Stimulated activated naive B cell treated with anti-CD40 and anti-IgM and Interleukin-4, amounts not matched to agents 10 μg/mL and 1 μg/mL and 100 μg/mL, for 72 hours (primary cell): ENCODE data around the gene TSSC4.

Experiments
- ATAC-seq, 2 donors: fragments of 150-1000 bp; cut with Tn5 transposase; replicated peaks; 2 replicates each; pipeline ENCODE4 v1.10.0; 2021; ENCODE audit warnings: moderate library complexity in 1 of 2
- DNase-seq: peaks from one replicate; pipeline ENCODE4 v3.0.0; 2021
- H3K27ac Mint-ChIP-seq: one replicate; pipeline ENCODE4 v1.8.0; 2022; ENCODE audit warnings: mild to moderate bottlenecking, mixed read lengths
- H3K27me3 Mint-ChIP-seq, 2 donors: one replicate each; pipeline ENCODE4 v1.8.0; 2022; ENCODE audit warnings: mixed read lengths in 2 of 2
- H3K36me3 Mint-ChIP-seq, 2 donors: one replicate each; pipeline ENCODE4 v1.8.0; 2022; ENCODE audit warnings: mixed read lengths in 2 of 2, mild to moderate bottlenecking in 1 of 2
- H3K4me1 Mint-ChIP-seq, 2 donors: one replicate each; pipeline ENCODE4 v1.8.0; 2022; ENCODE audit warnings: mixed read lengths in 2 of 2, mild to moderate bottlenecking in 1 of 2
- H3K4me3 Mint-ChIP-seq, 2 donors: one replicate each; pipeline ENCODE4 v1.8.0; 2022; ENCODE audit warnings: mild to moderate bottlenecking in 2 of 2, mixed read lengths in 2 of 2, moderate library complexity in 1 of 2
- H3K9me3 Mint-ChIP-seq, 2 donors: one replicate each; pipeline ENCODE4 v1.8.0; 2022; ENCODE audit warnings: mixed read lengths in 2 of 2, mild to moderate bottlenecking in 1 of 2

Gene TSSC4

DNA sequence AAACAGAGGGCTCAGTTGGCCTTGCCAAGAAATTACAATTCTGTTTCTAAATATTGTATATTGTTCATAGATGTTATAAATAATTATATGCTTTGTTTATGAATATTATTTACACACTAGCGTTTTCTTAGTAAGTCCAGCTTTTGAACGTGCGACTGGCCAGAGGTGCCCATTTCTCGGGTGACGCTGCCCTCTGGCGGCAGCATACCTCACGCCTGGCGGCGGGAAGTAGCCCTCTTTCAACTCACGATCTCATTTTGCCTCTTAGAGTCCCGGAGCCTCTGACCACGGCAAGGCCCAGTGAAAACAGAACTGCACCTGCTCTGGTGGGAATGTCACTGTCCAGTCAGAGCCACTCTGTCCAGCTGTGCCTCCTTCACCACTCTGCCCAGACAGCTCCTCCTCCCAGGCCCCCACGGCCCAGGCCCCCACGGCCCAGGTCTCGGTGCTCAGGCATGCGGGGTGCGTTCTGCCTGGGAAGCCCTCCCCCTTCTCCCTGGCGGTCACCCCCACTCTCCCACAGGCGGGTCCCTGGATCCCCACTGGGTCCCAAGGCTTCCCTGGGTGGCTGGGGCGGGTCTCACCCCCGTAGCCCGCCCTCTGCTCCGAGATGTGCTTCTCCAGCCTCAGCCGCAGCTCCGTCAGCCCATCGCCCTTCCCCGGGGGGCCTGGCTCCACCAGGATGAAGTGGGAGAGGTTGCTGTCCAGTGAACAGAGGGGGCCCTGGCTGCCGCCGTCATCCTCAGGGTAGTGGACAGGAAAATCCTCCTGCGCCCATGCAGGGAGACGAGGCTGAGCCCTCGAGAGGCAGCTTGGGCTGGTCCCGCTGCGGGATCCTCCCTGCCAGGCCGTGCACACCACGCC, 19.3 kb downstream of the TSSC4 start:
- peaks cover 0 to 13% of the 10 kb centered on the region in 2 donors for H3K27me3 Mint-ChIP-seq
- H3K4me3 Mint-ChIP-seq = no peak overlapping the region
- no peaks in the 10 kb centered on the region for H3K36me3 Mint-ChIP-seq
- no peak overlapping the region for H3K27ac Mint-ChIP-seq
- H3K4me1 Mint-ChIP-seq = peaks cover 2 to 11% of the 10 kb centered on the region in 2 donors
- DNase-seq (no peak), ATAC-seq (peak; percentile 54 to 62)
- no peaks in the 10 kb centered on the region for H3K9me3 Mint-ChIP-seq

DNA sequence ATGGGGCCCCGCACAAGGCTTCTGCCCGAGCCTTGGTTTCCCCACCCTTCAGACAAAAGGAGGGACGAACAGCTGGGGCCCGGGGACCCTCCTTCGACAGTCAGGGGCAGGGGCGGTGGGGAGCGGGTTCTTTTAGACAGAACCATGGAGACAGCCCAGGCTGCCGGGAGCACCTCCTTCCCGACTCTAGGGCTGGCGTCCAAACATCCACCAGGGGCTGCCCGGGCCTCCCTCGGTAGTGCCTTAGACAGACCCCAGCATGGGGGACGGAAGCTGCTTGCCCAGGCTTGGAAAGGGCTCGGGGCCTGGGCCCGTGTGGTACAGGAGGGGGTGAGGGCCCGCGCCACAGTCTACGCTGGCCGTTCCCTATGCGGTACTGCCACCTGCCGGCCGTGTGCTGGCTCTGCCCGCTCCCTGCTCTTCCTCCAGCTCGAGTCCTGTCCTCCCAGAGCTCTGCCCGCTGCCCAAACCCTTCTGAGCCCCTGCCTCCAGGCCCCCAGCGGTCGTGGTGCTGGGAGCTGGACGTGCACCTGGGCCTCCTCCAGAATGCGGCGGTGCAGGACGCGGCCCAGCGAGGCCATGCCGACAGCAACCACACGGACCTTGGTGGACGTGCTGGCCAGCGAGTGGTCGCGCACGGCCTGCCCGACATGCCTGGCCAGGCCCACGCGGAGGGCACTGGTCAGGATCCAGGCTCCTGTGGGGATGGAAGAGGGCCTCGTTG, 20.1 kb downstream of the TSSC4 start:
- DNase-seq = peak; percentile 56
- H3K27ac Mint-ChIP-seq = no peak overlapping the region

DNA sequence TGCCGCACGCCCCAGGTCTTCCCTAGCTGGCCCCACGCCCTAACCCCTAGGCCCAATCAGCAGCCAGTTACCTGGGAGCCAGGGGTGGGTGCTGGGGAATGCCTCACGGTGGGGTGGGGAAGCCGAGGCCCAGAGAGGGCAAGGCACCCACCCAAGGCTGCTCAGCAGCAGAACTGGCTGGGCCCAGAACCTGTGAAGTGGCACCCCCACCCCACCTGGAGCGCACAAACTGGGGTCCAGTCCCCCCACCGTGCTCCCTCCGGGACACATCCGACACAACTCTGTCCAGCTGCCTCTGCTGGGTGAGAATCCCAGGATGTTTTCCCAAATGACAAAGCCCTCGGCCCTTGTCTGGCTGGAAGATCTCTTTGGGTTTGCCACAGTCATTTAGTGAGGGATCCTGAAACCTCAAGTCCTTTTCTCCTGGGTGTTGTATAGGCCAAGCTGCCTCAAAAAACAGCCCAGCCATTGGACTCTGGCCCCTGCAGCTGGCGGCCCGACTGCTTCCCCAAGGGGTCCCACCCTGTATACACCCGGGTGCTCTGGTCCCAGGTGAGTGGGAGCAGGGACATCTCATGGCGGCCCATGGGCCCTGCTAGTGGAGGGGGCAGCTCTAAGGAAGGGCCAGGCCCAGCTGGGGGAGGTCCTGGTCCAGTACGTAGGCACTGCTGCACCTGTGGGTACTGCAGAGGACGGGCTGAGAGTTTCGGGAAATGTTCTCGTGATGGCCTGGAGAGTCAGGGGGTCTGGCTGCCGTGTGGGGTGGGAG, 20.9 kb downstream of the TSSC4 start:
- H3K9me3 Mint-ChIP-seq = no peaks in the 10 kb centered on the region
- peaks cover 2 to 11% of the 10 kb centered on the region in 2 donors for H3K4me1 Mint-ChIP-seq
- peaks cover 0 to 13% of the 10 kb centered on the region in 2 donors for H3K27me3 Mint-ChIP-seq
- H3K27ac Mint-ChIP-seq = no peak overlapping the region
- no peak overlapping the region for H3K4me3 Mint-ChIP-seq
- no peaks in the 10 kb centered on the region for H3K36me3 Mint-ChIP-seq
- DNase-seq = no peak
- no peak for ATAC-seq

More for the DNA sequence above, 20.1 kb downstream of the TSSC4 start:
- peak; percentile 96 to 98 for ATAC-seq
- H3K9me3 Mint-ChIP-seq = no peaks in the 10 kb centered on the region
- H3K36me3 Mint-ChIP-seq = no peaks in the 10 kb centered on the region
- no peak overlapping the region for H3K4me3 Mint-ChIP-seq
- H3K27me3 Mint-ChIP-seq = peaks cover 0 to 13% of the 10 kb centered on the region in 2 donors
- peaks cover 2 to 11% of the 10 kb centered on the region in 2 donors for H3K4me1 Mint-ChIP-seq

DNA sequence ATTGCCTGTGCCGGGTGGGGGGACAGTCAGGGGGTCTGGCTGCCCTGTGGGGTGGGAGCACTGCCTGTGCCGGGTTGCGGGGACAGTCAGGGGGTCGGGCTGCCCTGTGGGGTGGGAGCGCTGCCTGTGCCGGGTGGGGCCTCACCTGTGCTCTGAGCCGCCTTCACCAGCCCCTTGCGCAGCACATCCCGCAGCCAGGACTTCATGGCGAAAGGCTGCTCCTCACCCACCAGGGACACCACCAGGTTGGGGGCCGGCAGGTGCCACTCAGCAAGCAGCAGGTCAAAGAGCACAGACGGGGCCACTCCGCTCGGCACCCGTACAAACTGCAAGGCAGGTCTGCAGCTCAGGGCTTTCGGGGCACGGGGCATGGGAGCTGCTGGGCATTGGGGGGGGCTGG, 21.4 kb downstream of the TSSC4 start:
- Mint-ChIP-seq H3K27me3 (peaks cover 0 to 13% of the 10 kb centered on the region in 2 donors), H3K4me1 (peaks cover 2 to 11% of the 10 kb centered on the region in 2 donors), H3K27ac (no peak overlapping the region), H3K9me3 (no peaks in the 10 kb centered on the region), H3K4me3 (no peak overlapping the region), H3K36me3 (no peaks in the 10 kb centered on the region)
- ATAC-seq (no peak), DNase-seq (no peak)

DNA sequence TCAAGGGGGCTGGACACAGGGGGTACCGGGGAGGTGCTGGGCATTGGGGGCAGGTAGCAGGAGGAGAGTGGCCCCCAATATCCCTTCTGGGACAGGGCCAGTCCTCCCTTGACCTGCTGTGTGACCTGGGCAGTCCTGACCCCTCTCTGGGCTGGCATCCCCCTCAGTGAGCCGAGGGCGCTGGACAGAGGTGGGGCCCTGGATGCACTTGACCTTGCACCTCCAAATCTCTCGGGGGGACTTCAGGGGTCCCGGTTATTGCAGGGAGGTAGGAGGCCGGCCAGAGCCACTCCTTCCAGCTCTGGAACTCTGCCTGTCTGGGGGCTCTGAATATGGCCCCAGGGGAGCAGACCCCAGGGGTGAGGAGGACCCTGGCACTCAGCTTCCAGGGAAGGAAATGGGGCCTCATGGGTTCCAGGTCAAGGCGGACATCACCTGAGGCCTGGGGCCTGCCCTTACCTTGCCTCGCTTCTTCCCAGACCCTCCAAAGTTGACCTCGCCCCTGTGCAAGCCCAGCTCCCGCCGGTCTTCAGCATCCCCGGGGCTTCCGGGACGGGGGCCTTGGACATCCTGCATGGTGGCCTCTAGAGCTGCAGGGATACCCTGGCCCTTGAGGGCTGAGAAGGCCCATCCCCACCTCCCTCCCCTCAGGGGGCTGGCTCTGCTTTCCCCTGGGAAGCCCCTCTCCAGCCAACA, 22.1 kb downstream of the TSSC4 start:
- Mint-ChIP-seq H3K27me3 (peaks cover 0 to 13% of the 10 kb centered on the region in 2 donors), H3K27ac (no peak overlapping the region), H3K4me1 (peaks cover 2 to 11% of the 10 kb centered on the region in 2 donors), H3K9me3 (no peaks in the 10 kb centered on the region), H3K36me3 (no peaks in the 10 kb centered on the region), H3K4me3 (no peak overlapping the region)
- ATAC-seq = no peak
- DNase-seq = no peak

DNA sequence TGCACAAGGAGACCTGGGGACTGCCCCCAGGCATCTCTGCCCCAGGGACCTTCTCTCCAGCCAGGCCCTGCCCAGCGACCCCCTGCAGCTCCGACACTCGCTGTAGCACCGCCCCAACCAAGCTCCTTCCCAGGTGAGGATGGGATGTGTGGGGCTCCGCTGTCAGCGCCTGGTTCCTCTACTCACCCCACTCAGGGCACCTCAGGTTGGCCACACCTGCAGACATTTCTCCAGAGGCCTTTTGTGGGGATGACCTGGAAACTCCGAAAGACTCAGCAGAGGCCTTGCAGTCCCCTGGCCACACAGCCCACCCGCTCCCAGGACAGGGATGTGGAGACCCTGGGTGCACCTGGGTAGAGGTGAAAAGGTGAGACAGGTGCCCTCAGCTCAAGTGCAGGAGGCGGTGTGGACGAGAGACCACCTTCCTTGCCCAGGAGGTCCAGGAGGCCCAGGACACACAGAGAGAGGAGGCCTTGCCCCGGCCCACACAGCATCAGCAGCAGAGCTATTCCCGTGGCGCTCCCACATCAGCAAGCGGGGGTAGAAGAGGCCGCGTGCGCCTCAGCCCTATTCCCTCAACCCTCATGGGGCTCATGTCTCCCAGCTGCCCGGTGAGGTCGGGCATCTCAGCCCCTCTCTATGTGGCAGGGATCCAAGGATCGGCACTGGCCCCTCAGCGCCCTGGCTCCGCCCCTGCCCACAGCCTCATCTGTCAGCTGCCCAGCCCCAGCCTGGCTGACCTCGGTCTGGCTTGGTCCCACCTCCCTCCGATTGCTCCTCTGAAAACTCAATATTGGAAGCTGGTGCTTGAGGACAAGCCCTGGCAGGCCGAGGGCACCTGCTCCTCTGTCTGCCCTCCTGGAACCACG, 22.8 kb downstream of the TSSC4 start:
- DNase-seq (no peak), ATAC-seq (no peak)
- peaks cover 0 to 13% of the 10 kb centered on the region in 2 donors for H3K27me3 Mint-ChIP-seq
- H3K4me1 Mint-ChIP-seq = peaks cover 2 to 11% of the 10 kb centered on the region in 2 donors
- H3K9me3 Mint-ChIP-seq = no peaks in the 10 kb centered on the region
- H3K27ac Mint-ChIP-seq = peak overlapping the region; percentile 31
- H3K4me3 Mint-ChIP-seq = no peak overlapping the region
- no peaks in the 10 kb centered on the region for H3K36me3 Mint-ChIP-seq

DNA sequence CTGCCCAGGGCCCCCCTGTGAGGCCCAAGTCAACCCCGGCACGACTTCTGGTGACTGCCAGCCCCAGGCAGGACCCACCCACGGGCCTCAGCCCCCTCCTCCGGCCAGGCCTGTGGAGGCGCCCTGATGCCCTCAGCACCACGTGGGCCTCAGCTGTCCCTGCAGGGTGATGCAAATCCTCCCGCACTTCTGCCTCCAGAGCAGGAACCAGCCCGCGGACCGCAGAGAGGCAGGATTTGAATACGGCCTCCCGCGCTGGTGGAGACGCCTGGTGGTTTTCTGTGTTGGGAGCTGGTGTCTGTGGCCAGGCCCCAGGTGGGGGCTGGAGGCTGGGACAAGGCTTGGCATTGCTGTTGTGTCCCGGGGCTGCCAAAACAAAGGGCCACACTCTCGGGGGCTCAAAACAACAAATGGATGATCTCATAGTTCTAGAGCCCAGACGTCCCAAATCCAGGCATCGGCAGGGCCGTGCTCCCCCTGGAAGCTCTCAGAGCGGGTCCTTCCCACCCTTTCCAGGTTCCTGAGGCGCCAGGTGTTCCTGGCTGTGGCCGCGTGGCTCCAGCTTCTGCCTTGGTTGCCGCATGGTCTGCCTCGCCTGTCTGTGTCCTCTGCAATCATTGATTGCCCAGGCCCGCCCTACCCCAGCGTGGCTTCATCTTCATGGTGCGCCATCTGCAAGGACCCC, 24.4 kb downstream of the TSSC4 start:
- no peaks in the 10 kb centered on the region for H3K36me3 Mint-ChIP-seq
- ATAC-seq (no peak), DNase-seq (no peak)
- no peaks in the 10 kb centered on the region for H3K9me3 Mint-ChIP-seq
- H3K4me1 Mint-ChIP-seq = peaks cover 2 to 7% of the 10 kb centered on the region in 2 donors
- H3K4me3 Mint-ChIP-seq = no peak overlapping the region
- H3K27me3 Mint-ChIP-seq = peaks cover 0 to 13% of the 10 kb centered on the region in 2 donors
- no peak overlapping the region for H3K27ac Mint-ChIP-seq

DNA sequence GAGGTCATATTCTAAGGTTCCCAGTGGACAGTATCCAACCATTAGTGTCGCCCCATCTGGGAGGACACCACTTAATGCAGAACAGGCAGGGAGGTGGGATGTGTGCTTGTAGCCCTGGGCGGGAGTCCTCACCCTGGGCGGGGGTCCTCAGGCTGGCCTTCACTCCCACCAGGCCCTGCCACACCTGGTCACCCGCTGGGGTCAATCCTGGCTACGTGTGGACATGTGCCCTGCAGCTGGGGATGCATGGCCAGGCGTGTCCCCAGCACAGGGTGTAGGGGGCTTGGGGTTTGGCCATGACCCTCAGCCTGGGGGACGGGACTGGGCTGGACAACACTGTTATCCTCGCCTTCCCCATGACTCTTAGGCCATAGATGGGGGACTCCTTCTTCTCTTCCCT, 25.0 kb downstream of the TSSC4 start:
- Mint-ChIP-seq H3K27ac (no peak overlapping the region), H3K4me1 (peaks cover 1 to 4% of the 10 kb centered on the region in 2 donors), H3K9me3 (no peaks in the 10 kb centered on the region), H3K36me3 (no peaks in the 10 kb centered on the region), H3K4me3 (no peak overlapping the region), H3K27me3 (peaks cover 0 to 13% of the 10 kb centered on the region in 2 donors)
- ATAC-seq (no peak), DNase-seq (no peak)

DNA sequence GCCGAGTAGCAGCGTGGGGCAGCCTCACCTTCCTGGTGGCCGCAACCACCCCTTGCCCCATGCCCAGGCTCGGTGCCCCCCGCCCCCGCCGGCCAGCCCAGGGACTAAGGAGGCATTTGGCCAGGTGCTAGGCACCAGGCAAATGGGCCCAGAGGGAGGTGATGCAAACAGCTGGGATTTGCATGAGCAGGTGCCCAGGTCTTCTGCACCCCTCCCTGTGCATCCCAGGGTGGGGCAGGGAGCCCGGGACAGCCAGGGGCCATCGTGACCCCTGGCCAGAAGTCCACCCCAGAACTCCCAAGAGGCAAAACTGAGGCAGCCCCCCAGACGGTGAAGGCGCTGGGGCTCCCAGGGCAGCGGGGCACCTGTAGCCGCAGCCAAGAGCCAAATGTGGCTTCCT, 25.7 kb downstream of the TSSC4 start:
- DNase-seq = no peak
- Mint-ChIP-seq H3K27me3 (peaks cover 0 to 13% of the 10 kb centered on the region in 2 donors), H3K4me1 (no peaks in the 10 kb centered on the region), H3K27ac (no peak overlapping the region), H3K4me3 (no peak overlapping the region), H3K36me3 (no peaks in the 10 kb centered on the region), H3K9me3 (no peaks in the 10 kb centered on the region)
- no peak for ATAC-seq

DNA sequence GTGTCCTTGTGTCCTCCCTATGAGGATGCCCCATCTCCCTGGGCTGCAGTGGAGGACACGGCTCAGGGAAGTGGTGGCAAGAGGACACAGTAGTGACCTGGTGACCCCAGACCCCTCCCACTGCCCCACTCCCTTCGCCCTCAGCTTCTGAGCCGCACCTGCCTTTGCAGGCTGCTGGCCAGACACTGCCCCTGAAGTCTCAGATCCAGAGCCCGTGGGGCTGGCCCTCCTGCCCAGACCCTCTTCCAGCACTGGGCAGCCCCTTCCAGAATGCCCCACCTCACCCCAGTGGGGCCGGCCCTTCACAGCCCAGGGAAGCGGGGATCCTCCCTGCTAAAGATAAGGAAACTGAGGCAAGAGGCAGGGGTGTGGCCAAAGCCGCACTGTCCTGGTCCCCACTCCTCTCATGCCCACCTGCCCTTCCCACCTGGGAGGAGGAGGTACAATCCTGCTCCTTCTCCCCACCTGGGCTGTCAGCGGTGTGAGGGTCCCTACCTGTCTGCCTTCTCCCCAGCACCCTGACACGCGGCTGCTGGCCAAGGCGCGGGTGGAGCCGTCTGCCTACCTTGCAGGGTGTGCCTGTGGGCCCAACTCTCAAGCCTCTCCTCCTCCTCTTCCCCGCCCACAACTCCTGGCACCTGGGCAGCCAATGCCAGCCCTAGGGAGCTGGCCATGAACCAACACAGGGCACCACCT, 26.4 kb downstream of the TSSC4 start:
- ATAC-seq (no peak), DNase-seq (no peak)
- H3K4me3 Mint-ChIP-seq = no peak overlapping the region
- H3K36me3 Mint-ChIP-seq = no peaks in the 10 kb centered on the region
- no peaks in the 10 kb centered on the region for H3K4me1 Mint-ChIP-seq
- no peak overlapping the region for H3K27ac Mint-ChIP-seq
- no peaks in the 10 kb centered on the region for H3K9me3 Mint-ChIP-seq
- H3K27me3 Mint-ChIP-seq = peaks cover 0 to 9% of the 10 kb centered on the region in 2 donors

DNA sequence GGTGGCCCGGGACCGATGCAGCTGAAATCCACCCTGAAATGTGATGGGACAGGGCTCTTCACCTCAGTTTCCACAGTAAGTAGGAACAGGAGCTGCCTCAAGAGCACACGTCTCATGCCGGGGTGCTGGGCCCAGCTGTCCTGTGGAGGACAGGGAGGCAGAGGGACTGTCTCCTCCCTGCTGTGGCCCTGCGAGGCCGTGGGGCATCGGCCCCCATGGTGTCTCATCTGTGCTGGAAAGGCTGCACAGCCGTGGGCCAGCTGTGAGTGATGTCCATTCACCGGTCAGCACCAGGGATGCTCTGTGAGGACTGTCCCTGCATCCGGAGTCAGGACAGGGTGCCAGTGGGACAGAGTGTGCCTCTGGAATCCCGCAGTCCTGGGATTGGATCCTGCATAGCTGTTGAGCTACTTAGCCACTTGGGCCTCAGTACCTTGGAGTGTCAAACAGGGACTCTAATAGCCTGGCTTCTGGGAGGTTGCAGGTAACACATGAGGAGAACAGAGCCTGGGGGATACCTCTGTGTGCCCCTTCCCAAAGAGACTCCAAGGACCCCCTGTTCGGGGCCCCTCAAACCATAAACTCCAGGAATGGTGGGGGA, 27.3 kb downstream of the TSSC4 start:
- ATAC-seq = peak; percentile 8 to 20
- H3K9me3 Mint-ChIP-seq = no peaks in the 10 kb centered on the region
- H3K27ac Mint-ChIP-seq = no peak overlapping the region
- H3K27me3 Mint-ChIP-seq = peaks cover 0 to 9% of the 10 kb centered on the region in 2 donors
- DNase-seq = no peak
- no peaks in the 10 kb centered on the region for H3K4me1 Mint-ChIP-seq
- H3K4me3 Mint-ChIP-seq = no peak overlapping the region
- H3K36me3 Mint-ChIP-seq = no peaks in the 10 kb centered on the region

DNA sequence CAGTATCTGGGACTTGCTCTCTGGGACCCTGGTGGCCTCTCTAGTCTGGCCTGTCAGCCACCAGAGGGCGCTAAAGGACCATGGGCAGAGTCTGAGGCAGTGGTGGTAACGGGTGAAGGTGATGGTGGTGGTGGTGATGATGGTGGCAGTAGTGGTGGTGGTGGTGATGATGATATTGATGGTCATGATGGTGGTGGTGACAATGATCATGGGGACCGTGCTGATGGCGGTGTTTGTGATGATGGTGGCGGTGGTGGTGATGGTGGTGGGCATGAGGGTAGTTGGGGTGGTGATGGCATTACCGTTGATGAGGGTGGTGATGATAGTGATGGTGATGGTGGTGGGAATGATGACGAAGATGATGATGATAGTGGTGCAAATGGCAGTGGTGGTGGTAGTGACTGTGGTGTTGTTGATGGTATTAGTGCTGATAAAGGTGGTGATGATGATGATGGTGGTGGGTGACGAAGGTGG, 27.8 kb downstream of the TSSC4 start:
- Mint-ChIP-seq H3K4me3 (no peak overlapping the region), H3K9me3 (no peaks in the 10 kb centered on the region), H3K27me3 (peaks cover 0 to 9% of the 10 kb centered on the region in 2 donors), H3K4me1 (no peaks in the 10 kb centered on the region), H3K27ac (no peak overlapping the region), H3K36me3 (no peaks in the 10 kb centered on the region)
- peak; percentile 94 to 96 for ATAC-seq
- peak; percentile 63 for DNase-seq
